K562 (cell line): ENCODE results near the gene HOXC4. TPM values are rescaled to one million over a fixed set of nuclear protein-coding genes. Genes with fewer than 3 reads are reported as not detected.
"Not testable (repeated sequence)": the region's sequence is repeated elsewhere in the genome, so short reads cannot be mapped to it uniquely, and the experiment has no call there.

Experiments used
- ATAC-seq: fragments of 200-7000 bp; cut with Tn5 transposase; 3 replicates; pipeline ENCODE4 v1.9.1; 2020; ENCODE audit warnings: moderate library complexity
- BruUV-seq: library from RNA; stranded (reverse); fragments of 400-500 nt; replicated peaks from 2 replicates; lab custom pipeline; 2021; lab: Mats Ljungman, UMichigan
- CTCF ChIA-PET: fragments of 300-600 bp; formaldehyde crosslinking; extraction: SDS; loops from one replicate; lab custom pipeline; 2021; ENCODE audit warnings: low intra/inter-chr PET ratio; lab: Yijun Ruan, JAX
- POLR2A ChIA-PET: fragments of 300-600, 350-650 bp; sonication (Branson Sonifier 250); formaldehyde crosslinking; extraction: SDS; loops from one replicate; lab custom pipeline; 2021; ENCODE audit warnings: antibody characterized with exemption, inconsistent platforms; lab: Yijun Ruan, JAX
- DNase-seq, 4 experiments: peaks; one replicate each; pipeline versions ENCODE4 v3.0.0 to v3.0.0-alpha.2; 2011 to 2018; ENCODE audit warnings: low spot score in 3 of 4, mixed read lengths in 3 of 4; ENCODE audit errors: extremely low read depth in 1 of 4
- FAIRE-seq: peaks from 2 replicates; lab custom pipeline; 2011; peaks lifted over from hg19 to GRCh38; lab: Jason Lieb, UNC
- H2AFZ ChIP-seq: 2 replicates; pipeline ENCODE4 v1.6.0; 2011; ENCODE audit warnings: low read depth, low read length, control low read depth, inconsistent platforms
- H3K27ac ChIP-seq: fragments of 200-600 bp; 3 replicates; pipeline ENCODE4 v1.8.0; 2011; ENCODE audit warnings: low read depth, mild to moderate bottlenecking, control low read depth, inconsistent platforms, low read length, moderate library complexity, mixed read lengths; ENCODE audit errors: extremely low read depth
- H3K27me3 ChIP-seq, 2 experiments: fragments of 300-600 bp in 1 of 2; 2 replicates in 1 of 2; 3 replicates in 1 of 2; pipeline versions ENCODE4 v1.6.0 to v1.8.0; 2011; ENCODE audit warnings: inconsistent platforms in 2 of 2, low read length in 2 of 2, mild to moderate bottlenecking in 1 of 2, mixed read lengths in 1 of 2, moderate library complexity in 1 of 2; ENCODE audit not compliant: control insufficient read depth in 2 of 2, insufficient read depth in 2 of 2
- H3K36me3 ChIP-seq: fragments of 300-600 bp; 3 replicates; pipeline ENCODE4 v1.8.0; 2011; ENCODE audit warnings: mild to moderate bottlenecking, low read length, inconsistent platforms; ENCODE audit not compliant: control insufficient read depth, insufficient read depth
- H3K4me1 ChIP-seq, 2 experiments: fragments of 200-600 bp in 1 of 2; replicated peaks in 1 of 2; 2 replicates in 1 of 2; 3 replicates in 1 of 2; pipeline versions ENCODE4 v1.5.1 to v1.8.0; 2011; ENCODE audit warnings: inconsistent platforms in 2 of 2, low read length in 2 of 2, mild to moderate bottlenecking in 1 of 2, mixed read lengths in 1 of 2, moderate library complexity in 1 of 2; ENCODE audit not compliant: control insufficient read depth in 2 of 2, insufficient read depth in 2 of 2
- H3K4me2 ChIP-seq: 2 replicates; pipeline ENCODE4 v1.6.1; 2011; ENCODE audit warnings: low read length, control low read depth, inconsistent platforms, mixed read lengths; ENCODE audit not compliant: insufficient read depth
- H3K4me3 ChIP-seq: fragments of 200-600 bp; sonication (generic), shearing (Covaris generic); 2 replicates; pipeline ENCODE4 v1.5.1; 2016; ENCODE audit warnings: control low read depth, inconsistent platforms
- H3K79me2 ChIP-seq: fragments of 200-600 bp; 3 replicates; pipeline ENCODE4 v1.8.0; 2011; ENCODE audit warnings: low read length, inconsistent platforms; ENCODE audit not compliant: control insufficient read depth, insufficient read depth
- H3K9ac ChIP-seq, 2 experiments: 2 replicates each; pipeline versions ENCODE4 v1.6.0 to v1.6.1; 2011; ENCODE audit warnings: low read depth in 2 of 2, low read length in 2 of 2, control low read depth in 1 of 2, inconsistent platforms in 1 of 2, mild to moderate bottlenecking in 1 of 2, mixed read lengths in 1 of 2; ENCODE audit not compliant: insufficient read depth in 1 of 2
- H3K9me1 ChIP-seq: one replicate; pipeline ENCODE4 v1.6.0; 2011; ENCODE audit warnings: inconsistent platforms, mild to moderate bottlenecking, low read length, moderate library complexity; ENCODE audit not compliant: control insufficient read depth, insufficient read depth
- H3K9me3 ChIP-seq: replicated peaks from 2 replicates; pipeline ENCODE4 v1.5.1; 2011; ENCODE audit warnings: low read depth, low read length, inconsistent platforms; ENCODE audit not compliant: control insufficient read depth, insufficient read depth
- H4K20me1 ChIP-seq: replicated peaks from 2 replicates; pipeline ENCODE4 v1.6.1; 2011; ENCODE audit warnings: low read length, inconsistent platforms, mixed read lengths; ENCODE audit not compliant: control insufficient read depth, insufficient read depth
- ATF7 ChIP-seq: fragments of 450-650 bp; IDR thresholded peaks from 2 replicates; pipeline ENCODE4 v1.7.1; 2014; ENCODE audit warnings: mild to moderate bottlenecking, moderate library complexity
- BHLHE40 ChIP-seq: IDR thresholded peaks from 2 replicates; pipeline ENCODE4 v1.6.1; 2011; ENCODE audit warnings: low read length, improper control_type of control experiment
- L3MBTL2 ChIP-seq: fragments of 450-650 bp; IDR thresholded peaks from 2 replicates; pipeline ENCODE4 v1.6.1; 2016; ENCODE audit warnings: mild to moderate bottlenecking, moderate library complexity
- MBD2 ChIP-seq: sonication (generic); IDR thresholded peaks from 2 replicates; pipeline ENCODE4 v1.6.1; 2016; ENCODE audit warnings: low read depth, borderline replicate concordance
- RBM15 ChIP-seq: fragments of 200-400 bp; formaldehyde crosslinking; IDR thresholded peaks from 2 replicates; pipeline ENCODE4 v1.6.1; 2018; ENCODE audit warnings: mild to moderate bottlenecking, low read length, moderate library complexity; ENCODE audit not compliant: insufficient read depth
- RFX1 ChIP-seq: fragments of 450-650 bp; IDR thresholded peaks from 2 replicates; pipeline ENCODE4 v1.6.1; 2016; ENCODE audit warnings: mild to moderate bottlenecking, moderate library complexity
- SRSF9 ChIP-seq: fragments of 200-400 bp; formaldehyde crosslinking; IDR thresholded peaks from 2 replicates; pipeline ENCODE4 v1.6.1; 2017; ENCODE audit warnings: low read depth, low read length, borderline replicate concordance
- XRCC3 ChIP-seq: fragments of 450-650 bp; IDR thresholded peaks from 2 replicates; pipeline ENCODE4 v1.6.1; 2017; ENCODE audit warnings: mild to moderate bottlenecking, moderate library complexity
- ZBTB17 ChIP-seq: fragments of 450-650 bp; formaldehyde crosslinking; IDR thresholded peaks from 2 replicates; pipeline ENCODE4 v1.4.0; 2020; ENCODE audit warnings: mild to moderate bottlenecking
- ZNF584 ChIP-seq: fragments of 200-800 bp; sonication (Bioruptor generic); IDR thresholded peaks from 2 replicates; pipeline ENCODE4 v1.6.1; 2016; ENCODE audit warnings: low read depth, mild to moderate bottlenecking, missing genetic modification characterization, missing compliant biosample characterization
- ZSCAN29 ChIP-seq: fragments of 450-650 bp; IDR thresholded peaks from 2 replicates; pipeline ENCODE4 v1.6.1; 2017
- WGBS: fragments of 100-300 bp; shearing (Covaris generic); methylation state at CpG from one replicate; pipeline ENCODE4 v1.1.6; 2016; ENCODE audit warnings: low coverage, mixed read lengths; ENCODE audit not compliant: insufficient coverage; ENCODE audit errors: missing lambda C conversion rate; 5-methylcytosine and 5-hydroxymethylcytosine counted together
- in situ Hi-C: fragments of 300-500 bp; cut with MboI; formaldehyde crosslinking; loops from 4 replicates; pipeline ENCODE4 v1.15.0; 2018; ENCODE audit warnings: inconsistent platforms, mixed read lengths
- intact Hi-C: fragments of 100-400 bp; cut with micrococcal nuclease; formaldehyde crosslinking; loops from 2 replicates; pipeline ENCODE4 v1.14.2; 2022
- polyA plus RNA-seq, 8 experiments: library from polyadenylated mRNA; depleted of rRNA in 4 of 8; stranded (reverse) in 5 of 8; unstranded in 3 of 8; fragments of >200 nt; fragmentation: Nextera tagmentation in 2 of 8; fragmentation: Illumina TruSeq in 1 of 8; extraction: Ambion mirVana in 2 of 8; extraction: Trizol in 1 of 8; gene quantifications; 2 replicates each; pipeline versions ENCODE4 v1.2.1 to v1.2.3, GENCODE V29; 2011 to 2014; ENCODE audit warnings: inconsistent platforms in 1 of 8, missing spikeins in 1 of 8
- total RNA-seq, 7 experiments: library from RNA; depleted of rRNA in 6 of 7; stranded (reverse); fragments of >200 nt in 6 of 7; fragmentation: Illumina TruSeq in 2 of 7; extraction: Trizol in 2 of 7; gene quantifications; 2 replicates each; pipeline versions ENCODE4 v1.2.1 to v1.2.3, GENCODE V29; 2011 to 2021; ENCODE audit warnings: low replicate concordance in 1 of 7
- TF ChIP-seq, protein P1 (sequence below): fragments of 250-450 bp; sonication (Bioruptor Pico); IDR thresholded peaks from 2 replicates; pipeline ENCODE4 v1.4.0; 2020; ENCODE audit warnings: borderline replicate concordance

The HOXC4 gene
- total and polyA plus RNA-seq, 9 of the 15 experiments (the other 6 are each of a cell fraction or from before 2014, with no cell fraction given): 0.06 to 1.5 (median 0.44) TPM; not detected in 1

- ATAC-seq, CTCF ChIA-PET, H3K9ac ChIP-seq, H3K4me1 ChIP-seq, H4K20me1 ChIP-seq, H3K36me3 ChIP-seq, in situ Hi-C loops, FAIRE-seq, H3K27me3 ChIP-seq, BruUV-seq, H3K4me3 ChIP-seq, H3K9me3 ChIP-seq, H3K9me1 ChIP-seq, H3K79me2 ChIP-seq, intact Hi-C loops, DNase-seq: not testable (repeated sequence)
- POLR2A ChIA-PET: interaction anchor here (0.7 kb wide), 1 partner anchor 21 kb away, joined by 4 read pairs; no protein-coding TSS in a partner anchor
- TF ChIP-seq ZSCAN29: peak; percentile 94
- H3K27ac ChIP-seq: 0 out of 3 replicates have a peak overlapping the region, but pooled peaks have one; percentile 11
- H2AFZ ChIP-seq: peak overlapping the region; percentile 37
- 78% methylated on average over 13 of the region's 35 CpGs for WGBS
- 0 out of 2 replicates have a peak overlapping the region, but pooled peaks have one; percentile 9 for H3K4me2 ChIP-seq
Observed at GRCh38 chr12:54081581-54082396, 28.2 kb downstream of the HOXC4 start.

- Histone ChIP-seq H3K4me3 (no peak overlapping the region), H3K4me2 (0 out of 2 replicates have a peak overlapping the region, but pooled peaks have one; percentile 9), H3K4me1 (peaks cover 3 to 10% of the 10 kb centered on the region in 2 experiments; a peak in 4 of 5 replicates), H3K9me1 (no peaks in the 10 kb centered on the region), H3K36me3 (no peaks in the 10 kb centered on the region), H3K9me3 (no peaks in the 10 kb centered on the region), H3K27ac (peak overlapping the region; percentile 41; the same call in 1 of the 3 replicates), H3K79me2 (no peaks in the 10 kb centered on the region), H2AFZ (peak overlapping the region; percentile 37), H4K20me1 (no peaks in the 10 kb centered on the region), H3K27me3 (no peaks in the 10 kb centered on the region), H3K9ac (no peak overlapping the region; a peak in 1 of 4 replicates)
- 9% methylated on average over 10 of the region's 36 CpGs for WGBS
- ATAC-seq (peak; percentile 58; the same call in 2 of the 3 replicates), FAIRE-seq (no peak), DNase-seq (peak; percentile 43 to 86 (median 50))
- BruUV-seq: no TSS peak
- in situ Hi-C loops (no loop called here), intact Hi-C loops (no loop called here)
- ChIA-PET POLR2A (interaction anchor here (0.7 kb wide), 1 partner anchor 22 kb away, joined by 4 read pairs; no protein-coding TSS in a partner anchor), CTCF (no interaction called here)
- TF ChIP-seq RFX1 (no peak), ATF7 (no peak), SRSF9 (no peak), ZBTB17 (CRISPR knock-in tag) (no peak), BHLHE40 (no peak), ZNF584 (CRISPR knock-in tag) (no peak), RBM15 (no peak), MBD2 (no peak), XRCC3 (no peak), L3MBTL2 (no peak)
- TF ChIP-seq, protein P1, sequence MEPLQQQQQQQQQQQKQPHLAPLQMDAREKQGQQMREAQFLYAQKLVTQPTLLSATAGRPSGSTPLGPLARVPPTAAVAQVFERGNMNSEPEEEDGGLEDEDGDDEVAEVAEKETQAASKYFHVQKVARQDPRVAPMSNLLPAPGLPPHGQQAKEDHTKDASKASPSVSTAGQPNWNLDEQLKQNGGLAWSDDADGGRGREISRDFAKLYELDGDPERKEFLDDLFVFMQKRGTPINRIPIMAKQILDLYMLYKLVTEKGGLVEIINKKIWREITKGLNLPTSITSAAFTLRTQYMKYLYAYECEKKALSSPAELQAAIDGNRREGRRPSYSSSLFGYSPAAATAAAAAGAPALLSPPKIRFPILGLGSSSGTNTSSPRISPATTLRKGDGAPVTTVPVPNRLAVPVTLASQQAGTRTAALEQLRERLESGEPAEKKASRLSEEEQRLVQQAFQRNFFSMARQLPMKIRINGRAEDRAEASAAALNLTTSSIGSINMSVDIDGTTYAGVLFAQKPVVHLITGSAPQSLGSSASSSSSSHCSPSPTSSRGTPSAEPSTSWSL (CRISPR knock-in tag): no peak
Observed at GRCh38 chr12:54082397-54082892, 28.8 kb downstream of the HOXC4 start.
